OCI-LY1 (cell line): Measurements from ENCODE around the gene NPAS3.

Experiments
- H2AFZ ChIP-seq: fragments of 200-600 bp; sonication (generic), shearing (Covaris generic); 2 replicates; pipeline ENCODE4 v1.6.0; 2014; ENCODE audit warnings: antibody characterized with exemption, mild to moderate bottlenecking, low read length
- H3F3A ChIP-seq: fragments of 200-600 bp; sonication (generic), shearing (Covaris generic); 2 replicates; pipeline ENCODE4 v1.6.0; 2014; ENCODE audit warnings: mild to moderate bottlenecking, antibody characterized with exemption, low read length, moderate library complexity; ENCODE audit not compliant: insufficient read depth
- H3K27ac ChIP-seq: fragments of 200-600 bp; sonication (generic); 2 replicates; pipeline ENCODE4 v1.5.1; 2014; ENCODE audit warnings: low read length, mixed run types, mild to moderate bottlenecking, low read depth; ENCODE audit not compliant: poor library complexity, severe bottlenecking
- H3K27me3 ChIP-seq: fragments of 200-600 bp; sonication (generic); 2 replicates; pipeline ENCODE4 v1.6.0; 2014; ENCODE audit warnings: antibody characterized with exemption, mild to moderate bottlenecking, low read length, moderate library complexity; ENCODE audit not compliant: insufficient read depth
- H3K36me3 ChIP-seq: fragments of 200-600 bp; sonication (generic); 2 replicates; pipeline ENCODE4 v1.6.1; 2014; ENCODE audit warnings: mild to moderate bottlenecking, antibody characterized with exemption, low read length, moderate library complexity, mixed read lengths; ENCODE audit not compliant: insufficient read depth
- H3K4me1 ChIP-seq: fragments of 200-600 bp; sonication (generic); 2 replicates; pipeline ENCODE4 v1.5.1; 2014; ENCODE audit warnings: mild to moderate bottlenecking, low read length, moderate library complexity; ENCODE audit not compliant: insufficient read depth, severe bottlenecking
- H3K4me2 ChIP-seq: fragments of 200-600 bp; sonication (generic), shearing (Covaris generic); 2 replicates; pipeline ENCODE4 v1.6.1; 2014; ENCODE audit warnings: low read length
- H3K4me3 ChIP-seq: fragments of 200-600 bp; sonication (generic); 2 replicates; pipeline ENCODE4 v1.5.1; 2014; ENCODE audit warnings: low read length, low read depth, mild to moderate bottlenecking, mixed read lengths; ENCODE audit not compliant: poor library complexity, severe bottlenecking
- H3K79me2 ChIP-seq: fragments of 200-600 bp; shearing (Covaris generic); 2 replicates; pipeline ENCODE4 v1.6.1; 2016; ENCODE audit warnings: mixed run types, low read length, mixed read lengths; ENCODE audit not compliant: insufficient read depth
- H3K9ac ChIP-seq: fragments of 200-600 bp; sonication (generic), shearing (Covaris generic); 2 replicates; pipeline ENCODE4 v1.6.1; 2014; ENCODE audit warnings: mild to moderate bottlenecking, low read length, mixed read lengths
- H3K9me2 ChIP-seq: fragments of 200-600 bp; sonication (generic), shearing (Covaris generic); 2 replicates; pipeline ENCODE4 v1.6.1; 2014; ENCODE audit warnings: low read depth, mild to moderate bottlenecking, low read length, mixed read lengths
- H3K9me3 ChIP-seq: fragments of 200-600 bp; shearing (Covaris generic); 2 replicates; pipeline ENCODE4 v1.6.1; 2014; ENCODE audit warnings: low read length, mixed read lengths
- H4K20me1 ChIP-seq: fragments of 200-600 bp; sonication (generic), shearing (Covaris generic); 2 replicates; pipeline ENCODE4 v1.6.0; 2016; ENCODE audit warnings: mild to moderate bottlenecking, low read length; ENCODE audit not compliant: insufficient read depth
- CTCF ChIP-seq: fragments of 200-600 bp; sonication (generic), shearing (Covaris generic); IDR thresholded peaks from 2 replicates; pipeline ENCODE4 v1.5.1; 2017; ENCODE audit warnings: mild to moderate bottlenecking, antibody characterized with exemption, low read length, moderate library complexity, mixed read lengths
- EZH2 ChIP-seq: fragments of 200-600 bp; sonication (generic), shearing (Covaris generic); IDR thresholded peaks from 2 replicates; pipeline ENCODE4 v1.8.0; 2017; ENCODE audit warnings: borderline replicate concordance, mixed run types, mild to moderate bottlenecking, antibody characterized with exemption, low read length, moderate library complexity, mixed read lengths

The NPAS3 gene

GRCh38 chr14:33680873-33681272 lies 742.2 kb downstream of the NPAS3 start:
- Histone ChIP-seq H4K20me1 (no peaks in the 10 kb centered on the region), H3K9me3 (no peaks in the 10 kb centered on the region), H3K36me3 (no peaks in the 10 kb centered on the region), H3K4me1 (no peaks in the 10 kb centered on the region), H3K4me2 (no peak overlapping the region), H3K79me2 (no peaks in the 10 kb centered on the region), H3K9me2 (no peaks in the 10 kb centered on the region), H3K9ac (no peak overlapping the region), H3F3A (no peaks in the 10 kb centered on the region), H3K4me3 (no peak overlapping the region), H3K27me3 (no peaks in the 10 kb centered on the region), H3K27ac (no peak overlapping the region), H2AFZ (no peak overlapping the region)
- no peak for TF ChIP-seq CTCF
- TF ChIP-seq EZH2: no peak

- TF ChIP-seq CTCF (no peak), EZH2 (no peak)
- Histone ChIP-seq H3F3A (no peaks in the 10 kb centered on the region), H3K9me3 (no peaks in the 10 kb centered on the region), H2AFZ (no peak overlapping the region), H3K4me2 (no peak overlapping the region), H3K4me3 (no peak overlapping the region), H4K20me1 (no peaks in the 10 kb centered on the region), H3K27me3 (no peaks in the 10 kb centered on the region), H3K36me3 (no peaks in the 10 kb centered on the region), H3K4me1 (no peaks in the 10 kb centered on the region), H3K79me2 (no peaks in the 10 kb centered on the region), H3K9ac (no peak overlapping the region), H3K27ac (no peak overlapping the region), H3K9me2 (no peaks in the 10 kb centered on the region)
These were observed 744.1 kb downstream of the NPAS3 start for GRCh38 chr14:33682760-33683159.

- TF ChIP-seq EZH2 (no peak), CTCF (no peak)
- H3K4me3 ChIP-seq: no peak overlapping the region
- H3K4me1 ChIP-seq: no peaks in the 10 kb centered on the region
- no peaks in the 10 kb centered on the region for H3K9me2 ChIP-seq
- H3K27me3 ChIP-seq: no peaks in the 10 kb centered on the region
- H3F3A ChIP-seq: no peaks in the 10 kb centered on the region
- H3K4me2 ChIP-seq: no peak overlapping the region
- no peak overlapping the region for H2AFZ ChIP-seq
- no peaks in the 10 kb centered on the region for H3K79me2 ChIP-seq
- no peaks in the 10 kb centered on the region for H3K36me3 ChIP-seq
- no peaks in the 10 kb centered on the region for H3K9me3 ChIP-seq
- no peaks in the 10 kb centered on the region for H4K20me1 ChIP-seq
- H3K9ac ChIP-seq: no peak overlapping the region
- H3K27ac ChIP-seq: no peak overlapping the region
These were observed 746.3 kb downstream of the NPAS3 start for GRCh38 chr14:33685026-33685425.
